Measurements from ENCODE around the gene MRPS34.

MRPS34 gene

GRCh38 chr16:1763521-1764511 lies 9.1 kb downstream of the MRPS34 start:
- no peaks in the 10 kb centered on the region for H3K9me2 ChIP-seq (replicated peaks; ENCODE audit: insufficient read depth, low read length)
- H3K79me2 ChIP-seq (ENCODE audit: low read length) = no peaks in the 10 kb centered on the region
- H3K36me3 ChIP-seq (replicated peaks; ENCODE audit: insufficient read depth, low read length) = no peaks in the 10 kb centered on the region
- H3K9me3 ChIP-seq (replicated peaks; ENCODE audit: insufficient read depth, low read length) = no peaks in the 10 kb centered on the region
- no peak overlapping the region for H3K9ac ChIP-seq (ENCODE audit: low read length)
- H3K27ac ChIP-seq (ENCODE audit: low read length) = no peak overlapping the region
- no peaks in the 10 kb centered on the region for H4K20me1 ChIP-seq (ENCODE audit: insufficient read depth, low read length)
- H3K4me3 ChIP-seq (ENCODE audit: low read length) = no peak overlapping the region
- H3K27me3 ChIP-seq (replicated peaks; ENCODE audit: insufficient read depth, low read length) = no peaks in the 10 kb centered on the region
- H3F3A ChIP-seq (ENCODE audit: insufficient read depth, low read length) = no peaks in the 10 kb centered on the region
- no peak for TF ChIP-seq CTCF (IDR thresholded peaks at IDR 0.05; ENCODE audit: low read length)
- no peak for TF ChIP-seq EZH2 (optimal IDR thresholded peaks at IDR 0.05; ENCODE audit: low read depth, low read length)
- TF ChIP-seq EZH2phosphoT487 (IDR thresholded peaks at IDR 0.05; ENCODE audit: low read length) = no peak
- no peak overlapping the region for H2AFZ ChIP-seq (ENCODE audit: low read length)
- no peak for DNase-seq
- no peaks in the 10 kb centered on the region for H3K4me1 ChIP-seq (ENCODE audit: low read length)
- no peak overlapping the region for H3K4me2 ChIP-seq (ENCODE audit: low read depth, low read length)

GRCh38 chr16:1762879-1763520 lies 9.9 kb downstream of the MRPS34 start:
- H3K9me3 ChIP-seq (replicated peaks; ENCODE audit: insufficient read depth, low read length) = no peaks in the 10 kb centered on the region
- TF ChIP-seq EZH2 (optimal IDR thresholded peaks at IDR 0.05; ENCODE audit: low read depth, low read length) = no peak
- no peak overlapping the region for H3K4me2 ChIP-seq (ENCODE audit: low read depth, low read length)
- H3K4me1 ChIP-seq (ENCODE audit: low read length) = no peaks in the 10 kb centered on the region
- no peaks in the 10 kb centered on the region for H4K20me1 ChIP-seq (ENCODE audit: insufficient read depth, low read length)
- H3K36me3 ChIP-seq (replicated peaks; ENCODE audit: insufficient read depth, low read length) = no peaks in the 10 kb centered on the region
- H3K27me3 ChIP-seq (replicated peaks; ENCODE audit: insufficient read depth, low read length) = no peaks in the 10 kb centered on the region
- no peaks in the 10 kb centered on the region for H3K79me2 ChIP-seq (ENCODE audit: low read length)
- H3K4me3 ChIP-seq (ENCODE audit: low read length) = no peak overlapping the region
- no peak for DNase-seq
- H3K27ac ChIP-seq (ENCODE audit: low read length) = no peak overlapping the region
- no peak overlapping the region for H3K9ac ChIP-seq (ENCODE audit: low read length)
- no peaks in the 10 kb centered on the region for H3F3A ChIP-seq (ENCODE audit: insufficient read depth, low read length)
- H2AFZ ChIP-seq (ENCODE audit: low read length) = no peak overlapping the region
- no peaks in the 10 kb centered on the region for H3K9me2 ChIP-seq (replicated peaks; ENCODE audit: insufficient read depth, low read length)

GRCh38 chr16:1762196-1762878 lies 10.6 kb downstream of the MRPS34 start:
- TF ChIP-seq CTCF (IDR thresholded peaks at IDR 0.05; ENCODE audit: low read length) = no peak
- no peak for TF ChIP-seq EZH2phosphoT487 (IDR thresholded peaks at IDR 0.05; ENCODE audit: low read length)
- no peak for TF ChIP-seq EZH2 (optimal IDR thresholded peaks at IDR 0.05; ENCODE audit: low read depth, low read length)
- no peak for DNase-seq
- no peak overlapping the region for H3K9ac ChIP-seq (ENCODE audit: low read length)
- no peaks in the 10 kb centered on the region for H4K20me1 ChIP-seq (ENCODE audit: insufficient read depth, low read length)
- no peak overlapping the region for H3K27ac ChIP-seq (ENCODE audit: low read length)
- no peaks in the 10 kb centered on the region for H3K9me3 ChIP-seq (replicated peaks; ENCODE audit: insufficient read depth, low read length)
- no peak overlapping the region for H3K4me3 ChIP-seq (ENCODE audit: low read length)
- no peaks in the 10 kb centered on the region for H3F3A ChIP-seq (ENCODE audit: insufficient read depth, low read length)
- no peaks in the 10 kb centered on the region for H3K9me2 ChIP-seq (replicated peaks; ENCODE audit: insufficient read depth, low read length)
- H2AFZ ChIP-seq (ENCODE audit: low read length) = no peak overlapping the region
- no peaks in the 10 kb centered on the region for H3K36me3 ChIP-seq (replicated peaks; ENCODE audit: insufficient read depth, low read length)
- H3K27me3 ChIP-seq (replicated peaks; ENCODE audit: insufficient read depth, low read length) = no peaks in the 10 kb centered on the region
- H3K4me2 ChIP-seq (ENCODE audit: low read depth, low read length) = no peak overlapping the region
- H3K79me2 ChIP-seq (ENCODE audit: low read length) = no peaks in the 10 kb centered on the region
- H3K4me1 ChIP-seq (ENCODE audit: low read length) = no peaks in the 10 kb centered on the region
